ENCODE measurements around the gene CAMKMT.

DNA sequence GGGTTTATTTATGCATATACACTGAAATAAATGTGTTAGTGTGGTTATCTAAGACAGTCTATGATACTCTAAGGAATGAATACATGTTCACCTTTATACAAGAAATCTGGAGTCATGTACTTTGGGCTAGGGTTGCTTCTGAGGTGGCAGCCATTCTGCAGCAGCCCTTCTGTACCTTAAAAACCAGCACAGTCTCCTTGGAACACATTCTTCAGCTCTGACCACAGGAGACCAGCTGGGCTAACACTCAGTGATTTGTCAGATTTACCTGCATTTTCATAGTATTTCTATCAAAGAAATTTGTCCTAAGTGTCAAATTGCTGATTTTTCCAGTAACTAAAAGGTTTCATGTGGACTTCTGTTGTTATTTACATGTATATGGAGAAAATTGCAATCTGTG, 167.7 kb downstream of the CAMKMT start:
- TF ChIP-seq, protein P1, sequence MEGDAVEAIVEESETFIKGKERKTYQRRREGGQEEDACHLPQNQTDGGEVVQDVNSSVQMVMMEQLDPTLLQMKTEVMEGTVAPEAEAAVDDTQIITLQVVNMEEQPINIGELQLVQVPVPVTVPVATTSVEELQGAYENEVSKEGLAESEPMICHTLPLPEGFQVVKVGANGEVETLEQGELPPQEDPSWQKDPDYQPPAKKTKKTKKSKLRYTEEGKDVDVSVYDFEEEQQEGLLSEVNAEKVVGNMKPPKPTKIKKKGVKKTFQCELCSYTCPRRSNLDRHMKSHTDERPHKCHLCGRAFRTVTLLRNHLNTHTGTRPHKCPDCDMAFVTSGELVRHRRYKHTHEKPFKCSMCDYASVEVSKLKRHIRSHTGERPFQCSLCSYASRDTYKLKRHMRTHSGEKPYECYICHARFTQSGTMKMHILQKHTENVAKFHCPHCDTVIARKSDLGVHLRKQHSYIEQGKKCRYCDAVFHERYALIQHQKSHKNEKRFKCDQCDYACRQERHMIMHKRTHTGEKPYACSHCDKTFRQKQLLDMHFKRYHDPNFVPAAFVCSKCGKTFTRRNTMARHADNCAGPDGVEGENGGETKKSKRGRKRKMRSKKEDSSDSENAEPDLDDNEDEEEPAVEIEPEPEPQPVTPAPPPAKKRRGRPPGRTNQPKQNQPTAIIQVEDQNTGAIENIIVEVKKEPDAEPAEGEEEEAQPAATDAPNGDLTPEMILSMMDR (conservative IDR thresholded peaks at IDR 0.05; ENCODE audit: low read depth in 2 of 2) = no peak
- no peak for TF ChIP-seq JUNB (IDR thresholded peaks at IDR 0.05; ENCODE audit: unreplicated experiment)
- no peak for TF ChIP-seq EZH2 (IDR thresholded peaks at IDR 0.05; ENCODE audit: low read depth, unreplicated experiment)

All from GM23338 (cell line).